Ramos (cell line): Measurements from ENCODE around the gene PSME2.
"Not testable (repeated sequence)": the region's sequence is repeated elsewhere in the genome, so short reads cannot be mapped to it uniquely, and the experiment has no call there.

ENCODE experiments used
- in situ Hi-C: fragments of 300-500 bp; cut with MboI; formaldehyde crosslinking; loops from one replicate; pipeline ENCODE4 v1.14.3; 2022; ENCODE audit warnings: low sequenced_read_pairs; ENCODE audit not compliant: unreplicated experiment

PSME2 gene

DNA sequence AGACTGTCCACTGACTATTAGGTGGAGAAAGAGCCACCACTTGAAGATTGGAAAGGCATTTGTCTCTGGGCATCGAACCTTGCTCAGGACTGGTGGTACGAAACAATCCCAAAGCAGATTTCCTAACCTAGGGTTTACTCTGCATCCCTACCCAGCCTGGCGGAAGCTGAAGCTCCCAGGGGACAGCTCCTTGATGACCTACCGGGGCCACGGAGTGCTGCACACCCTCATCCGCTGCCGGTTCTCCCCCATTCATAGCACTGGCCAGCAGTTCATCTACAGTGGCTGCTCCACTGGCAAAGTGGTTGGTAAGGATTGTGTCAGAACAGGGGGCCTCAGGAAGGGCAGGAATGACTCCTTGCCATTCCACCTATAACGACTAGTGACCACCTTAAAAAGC is 25.2 kb downstream of the PSME2 start:
- in situ Hi-C loops, result no loop called here

DNA sequence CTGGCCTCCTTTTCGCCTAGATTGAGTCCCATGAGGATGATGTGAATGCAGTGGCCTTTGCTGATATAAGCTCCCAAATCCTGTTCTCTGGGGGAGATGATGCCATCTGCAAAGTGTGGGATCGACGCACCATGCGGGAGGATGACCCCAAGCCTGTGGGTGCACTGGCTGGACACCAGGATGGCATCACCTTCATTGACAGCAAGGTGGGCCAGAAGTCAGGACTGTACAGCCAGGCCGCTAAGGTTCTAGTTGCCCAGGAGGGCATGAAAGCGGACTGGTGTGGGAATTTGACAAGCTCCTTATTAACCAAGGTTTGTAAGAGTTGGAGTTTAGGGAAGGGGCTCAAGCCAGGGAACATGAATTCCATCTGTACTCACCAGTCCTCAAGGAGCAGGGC is 26.7 kb downstream of the PSME2 start:
- in situ Hi-C loops, result no loop called here

DNA sequence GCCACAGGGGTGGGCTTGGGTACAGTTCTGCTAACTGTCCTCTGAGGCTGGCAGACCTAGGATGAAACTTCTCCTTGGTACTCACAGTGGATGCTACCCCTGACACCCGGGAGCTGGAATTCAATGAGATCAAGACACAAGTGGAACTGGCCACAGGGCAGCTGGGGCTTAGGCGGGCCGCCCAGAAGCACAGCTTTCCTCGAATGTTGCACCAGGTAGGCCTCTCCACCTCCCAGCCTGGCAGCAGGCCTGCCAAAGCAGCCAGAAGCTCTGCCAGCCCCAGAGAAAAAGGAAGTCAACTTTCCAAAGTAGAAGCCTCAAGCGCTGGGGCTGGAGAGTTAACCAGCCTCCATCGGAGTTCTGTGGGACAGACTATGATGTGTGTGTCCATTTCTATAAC is 29.2 kb downstream of the PSME2 start:
- in situ Hi-C loops, result no loop called here

DNA sequence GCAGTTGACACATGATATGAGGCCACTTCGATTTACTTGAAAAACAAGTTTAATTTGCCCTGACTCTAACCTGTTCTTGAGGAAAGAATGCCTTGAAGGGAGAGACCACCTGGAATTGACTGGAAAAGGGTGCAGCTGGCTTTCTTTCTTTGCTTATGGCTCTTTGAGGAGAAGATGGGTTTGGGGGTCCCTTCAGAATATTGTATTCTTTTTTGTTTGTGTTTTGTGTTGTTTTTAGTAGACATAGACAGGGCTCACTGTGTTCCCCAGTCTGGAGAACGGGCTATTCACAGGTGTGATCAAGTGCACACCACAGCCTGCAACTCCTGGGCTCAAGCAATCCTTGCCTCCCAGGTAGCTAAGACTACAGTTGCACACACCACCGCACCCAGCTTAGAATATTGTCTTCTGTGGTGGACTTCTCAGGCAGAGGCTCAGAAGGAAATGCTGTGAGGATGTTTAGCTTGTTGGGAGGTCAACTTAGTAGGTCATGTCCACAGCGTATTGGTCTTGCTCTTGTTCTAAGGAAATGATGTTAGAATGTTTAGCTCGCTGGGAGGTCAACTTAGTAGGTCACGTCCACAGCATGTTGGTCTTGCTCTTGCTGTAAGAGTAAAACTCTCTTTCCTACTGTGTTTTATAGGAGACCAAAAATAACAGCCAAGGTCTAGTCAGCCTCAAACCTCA is 30.1 kb downstream of the PSME2 start:
- in situ Hi-C loops, result no loop called here

DNA sequence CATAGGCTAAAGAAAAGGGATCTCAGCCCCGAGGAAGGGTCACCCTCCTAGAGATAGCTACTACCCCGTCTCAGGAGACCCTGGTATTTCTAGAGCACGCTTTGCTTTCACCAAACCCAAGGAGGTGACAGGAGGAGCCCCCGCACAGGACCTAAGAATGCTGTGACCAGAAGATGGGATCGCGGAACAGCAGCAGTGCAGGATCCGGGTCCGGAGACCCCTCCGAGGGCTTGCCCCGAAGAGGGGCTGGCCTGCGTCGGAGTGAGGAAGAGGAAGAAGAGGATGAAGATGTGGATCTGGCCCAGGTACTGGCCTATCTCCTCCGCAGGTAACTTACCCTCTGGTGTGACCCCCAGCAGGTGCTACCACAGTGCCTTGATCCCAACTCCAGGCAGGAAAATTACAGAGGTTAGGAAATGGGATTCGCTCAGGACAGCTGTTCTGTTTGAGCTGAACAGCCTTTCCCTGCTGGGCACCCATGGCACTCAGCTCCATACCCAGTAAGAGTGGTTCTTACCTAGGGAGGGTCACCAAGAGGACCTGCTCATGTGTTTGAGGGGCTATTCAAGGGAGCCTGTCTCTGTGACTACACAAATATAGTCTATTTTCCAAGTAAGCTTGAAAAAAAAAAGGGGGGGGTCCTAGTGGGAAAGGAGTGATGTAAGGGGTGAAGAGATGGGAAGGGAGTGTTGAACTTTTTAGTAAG is 30.8 kb downstream of the PSME2 start:
- in situ Hi-C loops, result no loop called here

DNA sequence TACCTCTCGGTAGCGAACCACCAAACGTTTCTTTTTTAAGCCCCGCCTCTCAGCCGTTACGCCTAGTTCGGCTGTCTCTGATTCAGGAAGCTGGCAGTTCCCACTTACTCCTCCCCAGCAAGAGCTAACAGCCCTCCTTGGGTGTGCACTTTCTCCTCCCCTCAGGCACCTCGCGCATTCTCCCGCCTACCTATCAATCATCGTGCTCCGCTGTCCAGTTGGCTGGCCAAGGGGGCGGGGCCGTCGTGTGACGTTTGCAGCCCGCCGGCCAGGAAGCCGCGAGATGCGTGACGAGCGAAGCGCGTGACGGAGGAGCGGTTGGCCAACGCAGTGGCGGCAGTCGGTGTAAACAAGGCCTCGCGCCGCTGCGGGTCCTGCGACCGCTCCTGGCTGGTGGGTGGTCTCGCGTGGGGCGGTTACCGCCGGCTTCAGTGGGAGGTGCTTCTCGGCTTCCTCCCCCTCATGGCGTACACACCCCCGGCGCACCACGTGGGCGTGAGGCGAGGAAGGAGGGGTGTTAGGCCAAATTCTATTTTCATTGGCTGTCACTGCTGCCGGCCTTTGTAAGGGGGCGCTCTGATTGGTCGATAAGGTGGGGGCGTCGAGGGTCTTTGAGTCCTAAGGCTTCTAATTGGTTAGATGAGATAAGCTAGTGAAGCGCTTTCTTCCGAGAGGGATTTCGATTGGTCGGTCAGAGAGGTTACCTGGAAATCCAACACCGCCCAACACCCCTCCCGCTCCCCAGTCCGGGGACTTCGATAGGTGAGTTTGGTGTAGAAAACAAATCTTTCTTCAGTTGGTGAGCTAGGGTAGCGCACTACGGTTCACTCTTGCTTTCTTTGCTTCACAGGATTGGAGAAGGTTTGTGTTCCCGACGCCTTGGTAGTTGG is 31.6 kb downstream of the PSME2 start, which contains the start of the genes DCAF11 and NRL:
DCAF11 (plus strand) TSS at position 246 of the 890 bp plus-strand sequence. CDS start 818 bp downstream, outside the sequence.
NRL (minus strand) TSS at position 418 of the 890 bp plus-strand sequence. CDS start 32,101 bp downstream, outside the sequence.
- in situ Hi-C loops, result no loop called here

DNA sequence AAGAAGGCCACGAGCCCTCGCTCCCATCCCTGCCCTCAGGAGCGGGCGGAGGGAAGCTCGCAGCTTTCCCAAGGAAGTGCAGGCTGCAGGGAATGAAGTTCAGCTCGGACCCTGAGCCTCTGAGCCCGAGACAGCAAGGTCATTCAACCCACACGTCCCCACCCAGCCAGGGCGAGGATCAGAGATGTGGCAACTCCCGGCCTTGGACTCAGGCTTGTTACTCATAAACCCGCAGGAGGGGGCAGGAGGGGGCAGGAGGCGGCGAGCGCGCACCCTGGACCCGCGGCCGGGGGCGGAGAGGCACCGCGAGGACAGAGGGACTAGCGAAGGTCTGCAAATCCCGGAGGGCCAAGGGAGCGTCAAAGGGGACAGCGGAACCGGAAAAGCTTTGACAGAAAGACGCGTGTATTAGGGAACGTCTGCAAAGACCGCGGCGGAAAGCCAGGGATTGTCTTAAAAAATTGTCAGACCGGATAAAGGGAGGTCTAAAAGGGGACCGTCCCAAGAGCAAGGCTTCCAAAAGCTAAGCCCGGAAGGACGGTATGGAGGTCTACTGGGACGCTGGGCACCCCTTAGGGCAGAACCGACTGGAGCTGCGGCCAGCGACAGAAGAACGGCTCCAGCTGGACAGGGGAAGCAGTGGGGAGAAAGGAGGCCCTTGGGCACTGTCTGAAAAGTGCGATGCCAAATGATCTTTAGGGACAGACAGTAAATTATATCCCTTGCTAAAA is 32.4 kb downstream of the PSME2 start:
- in situ Hi-C loops, result no loop called here

DNA sequence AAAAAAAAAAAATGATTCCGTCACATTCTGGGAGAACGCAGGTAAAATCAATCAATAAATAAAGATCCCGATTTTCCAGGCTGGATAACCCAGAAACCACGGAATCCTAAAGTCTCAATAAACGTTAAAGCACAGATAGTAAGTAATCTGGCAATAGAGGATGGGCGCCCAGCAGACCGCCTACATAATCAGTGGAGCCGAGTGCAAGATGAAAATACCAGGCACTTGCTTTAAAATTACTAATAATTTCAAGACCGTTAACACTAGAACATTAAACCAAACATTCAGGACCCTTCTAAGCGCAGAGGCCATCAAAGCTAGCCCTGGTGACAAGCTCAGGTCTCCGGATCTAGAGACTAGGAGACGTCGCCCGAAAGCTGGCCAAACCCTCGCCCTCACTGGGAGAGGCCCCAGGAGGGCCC is 33.0 kb downstream of the PSME2 start:
- in situ Hi-C loops, result no loop called here

DNA sequence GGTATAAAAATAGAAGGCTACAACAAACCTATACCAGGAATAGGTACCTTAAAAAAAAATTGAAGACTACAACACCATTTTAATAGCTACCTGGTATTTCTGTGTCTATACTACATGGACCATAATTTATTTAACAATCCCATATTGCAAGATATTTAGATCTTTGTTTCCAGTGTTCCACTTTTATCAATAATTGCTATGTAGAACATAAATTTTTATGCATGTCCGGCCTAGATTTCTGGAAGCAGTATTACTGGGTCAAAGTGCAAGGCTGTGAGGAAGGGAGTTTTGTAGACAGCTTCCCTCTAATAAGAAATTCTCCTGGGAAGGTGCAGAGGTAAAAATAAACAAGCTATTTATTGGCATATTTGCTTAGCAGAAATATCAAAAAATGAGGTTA is 35.9 kb downstream of the PSME2 start:
- in situ Hi-C loops, result no loop called here

DNA sequence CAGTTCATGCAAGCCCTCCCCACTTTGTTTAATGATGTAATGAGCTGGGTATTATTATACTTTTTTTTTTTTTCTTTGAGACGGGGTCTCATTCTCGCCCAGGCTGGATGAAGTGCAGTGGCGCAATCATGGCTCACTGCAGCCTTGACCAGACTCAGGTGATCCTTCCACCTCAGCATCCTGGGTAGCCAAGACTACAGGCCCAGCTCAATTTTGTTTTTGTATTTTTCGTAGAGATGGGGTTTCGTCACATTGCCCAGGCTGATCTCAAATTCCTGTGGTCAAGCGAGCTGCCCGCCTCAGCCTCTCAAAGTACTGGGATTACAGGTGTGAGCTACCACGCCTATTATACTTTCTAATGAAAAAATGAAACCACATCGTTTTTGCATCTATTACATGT is 36.4 kb downstream of the PSME2 start:
- in situ Hi-C loops, result no loop called here

DNA sequence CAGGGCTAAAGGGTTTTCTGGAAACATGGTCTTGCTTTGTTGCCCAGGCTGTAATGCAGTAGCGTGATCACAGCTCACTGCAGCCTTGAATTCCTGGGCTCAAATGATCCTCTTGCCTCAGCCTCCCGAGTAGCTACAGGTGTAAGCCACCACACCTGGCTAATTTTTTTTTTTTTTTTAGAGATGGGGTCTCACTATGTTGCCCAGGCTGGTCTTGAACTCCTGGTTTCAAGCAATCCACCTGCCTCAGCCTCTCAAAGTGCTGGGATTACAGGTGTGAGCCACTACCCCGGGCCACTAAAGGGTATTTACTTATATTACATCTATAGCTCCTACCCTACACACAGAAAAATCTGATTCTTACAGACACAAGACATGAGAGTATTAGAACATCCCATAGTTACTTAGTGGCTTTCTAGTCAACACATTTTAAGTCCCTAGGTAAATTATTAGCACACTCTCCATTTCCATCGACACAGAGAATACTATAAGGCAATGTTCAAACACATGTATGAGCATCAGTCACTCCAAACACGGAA is 38.0 kb downstream of the PSME2 start:
- in situ Hi-C loops, result no loop called here

DNA sequence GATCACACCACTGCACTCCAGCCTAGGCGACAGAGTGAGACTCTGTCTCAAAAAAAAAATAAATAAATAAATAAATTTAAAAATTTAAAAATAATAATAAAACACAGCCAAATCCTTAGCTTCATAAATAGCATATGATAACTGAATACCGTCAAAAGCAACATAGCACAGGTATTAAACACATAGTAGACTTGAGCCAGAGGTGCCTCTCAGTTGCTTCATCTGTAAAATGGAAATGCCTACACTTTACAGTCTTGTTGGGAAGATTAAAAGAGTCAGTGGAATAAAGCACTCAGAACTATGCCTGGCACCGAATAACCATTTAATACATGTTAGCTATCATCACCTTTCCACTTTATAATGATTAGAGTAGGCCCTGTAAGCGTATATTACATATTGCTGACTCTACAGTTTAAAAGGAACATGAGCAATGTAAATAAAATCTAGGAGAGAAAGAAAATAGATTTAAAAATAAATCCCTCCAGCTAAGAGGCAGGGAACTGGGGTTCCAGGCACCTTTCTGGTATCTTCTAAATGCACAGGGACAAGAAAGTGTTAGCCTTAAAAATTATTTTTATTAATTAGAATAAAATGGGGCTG is 39.6 kb downstream of the PSME2 start:
- in situ Hi-C loops, result no loop called here

DNA sequence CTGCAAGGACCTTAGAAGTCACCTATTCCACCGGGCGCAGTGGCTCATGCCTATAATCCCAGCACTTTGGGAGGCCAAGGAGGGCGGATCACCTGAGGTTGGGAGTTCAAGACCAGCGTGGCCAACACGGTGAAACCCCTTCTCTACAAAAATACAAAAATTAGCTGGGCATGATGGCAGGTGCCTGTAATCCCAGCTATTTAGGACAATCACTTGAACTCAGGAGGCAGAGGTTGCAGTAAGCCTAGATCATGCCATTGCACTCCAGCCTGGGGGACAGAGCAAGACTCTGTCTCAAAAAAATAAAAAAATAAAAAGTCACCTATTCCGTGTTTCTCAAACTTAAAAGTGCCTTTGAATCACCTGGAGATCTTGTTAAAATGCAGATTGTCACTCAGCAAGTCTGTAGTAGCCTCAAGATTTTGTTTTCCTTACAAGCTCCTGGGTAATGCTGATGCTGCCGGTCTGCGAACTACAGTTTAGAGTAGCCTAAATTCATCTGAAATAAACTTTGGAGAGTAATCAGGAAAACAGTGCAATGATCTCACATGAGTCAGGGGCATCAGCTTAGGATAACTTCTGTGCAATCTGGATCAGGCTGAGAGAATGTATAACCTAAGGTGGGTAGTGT is 40.7 kb downstream of the PSME2 start:
- in situ Hi-C loops, result not testable (repeated sequence)

DNA sequence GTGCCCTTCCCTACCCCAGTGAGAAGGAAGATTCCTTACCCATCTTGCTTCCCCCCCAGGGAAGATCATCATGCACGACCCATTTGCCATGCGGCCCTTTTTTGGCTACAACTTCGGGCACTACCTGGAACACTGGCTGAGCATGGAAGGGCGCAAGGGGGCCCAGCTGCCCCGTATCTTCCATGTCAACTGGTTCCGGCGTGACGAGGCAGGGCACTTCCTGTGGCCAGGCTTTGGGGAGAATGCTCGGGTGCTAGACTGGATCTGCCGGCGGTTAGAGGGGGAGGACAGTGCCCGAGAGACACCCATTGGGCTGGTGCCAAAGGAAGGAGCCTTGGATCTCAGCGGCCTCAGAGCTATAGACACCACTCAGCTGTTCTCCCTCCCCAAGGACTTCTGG is 43.0 kb downstream of the PSME2 start:
- in situ Hi-C loops, result no loop called here

DNA sequence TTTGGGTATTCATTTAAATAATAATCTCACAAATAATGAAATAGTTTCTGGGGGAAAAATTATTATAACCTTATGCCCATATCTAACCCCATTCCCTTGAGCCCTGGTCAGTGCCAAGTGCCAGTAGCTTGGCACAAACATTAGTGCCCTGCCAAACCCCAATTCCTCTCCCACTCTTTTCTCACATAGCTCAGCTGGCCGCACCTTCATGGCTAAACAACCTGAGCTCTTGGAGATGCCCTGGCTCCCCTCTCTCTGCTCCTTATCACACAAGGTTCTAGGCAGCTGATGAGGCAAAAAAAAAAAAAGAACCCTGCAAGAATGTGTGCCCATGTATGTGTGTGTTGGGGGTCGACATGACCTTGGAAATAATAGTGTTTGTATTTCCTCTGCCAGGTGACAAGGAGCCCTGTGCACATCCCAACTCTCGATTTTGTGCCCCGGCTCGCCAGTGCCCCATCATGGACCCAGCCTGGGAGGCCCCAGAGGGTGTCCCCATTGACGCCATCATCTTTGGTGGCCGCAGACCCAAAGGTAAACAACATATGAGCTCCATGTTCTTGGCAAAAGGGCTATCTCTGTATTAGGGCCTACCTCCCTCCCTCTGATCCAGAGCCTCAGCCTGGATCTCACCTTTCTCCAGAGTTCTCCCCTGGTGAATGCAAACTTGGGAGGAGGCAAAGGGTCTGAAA is 43.9 kb downstream of the PSME2 start:
- in situ Hi-C loops, result no loop called here

DNA sequence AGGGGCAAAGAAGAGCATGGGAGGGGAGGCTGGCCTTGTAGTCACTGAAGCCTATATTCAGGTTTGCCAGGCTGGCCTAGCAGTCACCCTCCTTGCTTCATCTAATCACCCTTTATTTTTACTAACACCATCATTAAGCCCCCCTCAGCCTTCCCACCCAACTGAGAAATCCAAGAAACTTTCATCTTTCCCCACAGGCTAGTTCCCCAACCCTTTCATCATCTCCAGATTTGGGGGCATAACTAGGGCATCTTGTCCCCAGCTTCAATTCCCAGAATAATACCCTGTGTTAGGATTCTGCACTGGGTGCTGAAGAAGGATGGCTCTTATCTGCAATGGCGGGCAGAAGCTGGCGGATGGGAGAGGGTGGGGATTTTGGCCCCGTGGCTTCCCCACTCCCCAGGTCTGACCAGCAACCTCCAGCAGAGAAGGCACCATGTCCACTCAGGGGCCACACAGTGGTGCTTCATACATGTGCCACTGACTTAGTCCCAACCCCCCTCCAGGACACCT is 45.4 kb downstream of the PSME2 start:
- in situ Hi-C loops, result no loop called here

DNA sequence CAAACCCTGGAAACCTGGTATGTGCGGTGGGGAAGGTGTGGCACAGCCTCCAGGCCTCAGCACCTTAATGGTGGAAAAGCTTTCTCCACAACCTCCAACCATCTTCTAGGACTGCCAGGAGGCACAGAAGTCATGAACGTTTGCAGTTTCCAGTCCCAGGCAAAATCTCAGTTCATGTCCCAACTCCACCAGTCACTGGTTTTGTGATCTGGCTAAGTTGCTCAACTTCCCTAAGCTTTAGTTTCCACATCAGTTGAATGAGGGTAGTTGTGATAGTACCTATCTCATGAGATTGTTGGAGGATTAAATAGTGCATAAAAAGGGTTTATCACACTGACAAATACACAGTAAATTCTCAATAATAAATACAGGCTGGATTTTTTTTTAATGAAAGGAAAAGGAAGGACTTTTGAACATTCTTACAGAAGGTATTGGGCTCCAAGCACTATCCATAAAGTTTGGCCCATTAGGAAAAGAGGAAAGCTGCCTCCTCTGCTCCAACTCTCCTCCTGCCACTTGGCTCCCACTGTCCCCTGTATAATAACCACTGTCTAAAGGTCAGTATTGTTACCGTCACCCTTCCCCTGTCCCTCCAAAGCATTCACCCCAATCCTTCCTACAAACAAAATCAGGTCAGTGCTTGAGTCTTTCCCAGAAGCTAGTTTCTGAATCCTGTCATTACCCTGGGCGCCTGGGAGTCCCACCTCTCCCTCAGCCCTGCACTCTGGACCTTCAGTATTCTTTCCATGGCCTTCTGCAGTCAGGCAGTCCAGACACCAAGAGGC is 46.0 kb downstream of the PSME2 start:
- in situ Hi-C loops, result no loop called here
